ENCODE measurements around the gene NPR1.

DNA sequence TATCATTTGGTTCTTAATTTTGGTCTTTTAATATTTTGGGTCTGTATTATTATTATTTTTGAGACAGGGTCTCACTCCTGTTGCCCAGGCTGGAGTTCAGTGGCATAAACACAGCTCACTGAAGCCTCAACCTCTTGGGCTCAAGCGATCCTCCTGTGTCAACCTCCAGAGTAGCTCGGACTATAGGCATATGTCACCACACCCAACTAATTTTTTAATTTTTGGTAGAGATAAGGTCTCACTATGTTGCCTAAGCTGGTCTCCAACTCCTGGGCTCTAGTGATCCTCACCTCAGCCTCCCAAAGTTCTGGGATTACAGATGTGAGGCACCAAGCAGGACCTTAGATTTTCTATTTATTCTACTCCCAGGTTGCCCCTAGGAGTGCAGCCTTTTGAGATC is 5.0 kb upstream of the NPR1 start:
- TF ChIP-seq KLF9 (tag by site-specific recombination; IDR thresholded peaks at IDR 0.05; ENCODE audit: low read depth) (no peak), ZNF274 (IDR thresholded peaks at IDR 0.05; ENCODE audit: low read length) (no peak), ZNF274 (tag by site-specific recombination; IDR thresholded peaks at IDR 0.05; ENCODE audit: borderline replicate concordance) (no peak)
- TF ChIP-seq, protein P1, sequence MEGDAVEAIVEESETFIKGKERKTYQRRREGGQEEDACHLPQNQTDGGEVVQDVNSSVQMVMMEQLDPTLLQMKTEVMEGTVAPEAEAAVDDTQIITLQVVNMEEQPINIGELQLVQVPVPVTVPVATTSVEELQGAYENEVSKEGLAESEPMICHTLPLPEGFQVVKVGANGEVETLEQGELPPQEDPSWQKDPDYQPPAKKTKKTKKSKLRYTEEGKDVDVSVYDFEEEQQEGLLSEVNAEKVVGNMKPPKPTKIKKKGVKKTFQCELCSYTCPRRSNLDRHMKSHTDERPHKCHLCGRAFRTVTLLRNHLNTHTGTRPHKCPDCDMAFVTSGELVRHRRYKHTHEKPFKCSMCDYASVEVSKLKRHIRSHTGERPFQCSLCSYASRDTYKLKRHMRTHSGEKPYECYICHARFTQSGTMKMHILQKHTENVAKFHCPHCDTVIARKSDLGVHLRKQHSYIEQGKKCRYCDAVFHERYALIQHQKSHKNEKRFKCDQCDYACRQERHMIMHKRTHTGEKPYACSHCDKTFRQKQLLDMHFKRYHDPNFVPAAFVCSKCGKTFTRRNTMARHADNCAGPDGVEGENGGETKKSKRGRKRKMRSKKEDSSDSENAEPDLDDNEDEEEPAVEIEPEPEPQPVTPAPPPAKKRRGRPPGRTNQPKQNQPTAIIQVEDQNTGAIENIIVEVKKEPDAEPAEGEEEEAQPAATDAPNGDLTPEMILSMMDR (tag by site-specific recombination; IDR thresholded peaks at IDR 0.05) = no peak
- TF ChIP-seq, protein P2, sequence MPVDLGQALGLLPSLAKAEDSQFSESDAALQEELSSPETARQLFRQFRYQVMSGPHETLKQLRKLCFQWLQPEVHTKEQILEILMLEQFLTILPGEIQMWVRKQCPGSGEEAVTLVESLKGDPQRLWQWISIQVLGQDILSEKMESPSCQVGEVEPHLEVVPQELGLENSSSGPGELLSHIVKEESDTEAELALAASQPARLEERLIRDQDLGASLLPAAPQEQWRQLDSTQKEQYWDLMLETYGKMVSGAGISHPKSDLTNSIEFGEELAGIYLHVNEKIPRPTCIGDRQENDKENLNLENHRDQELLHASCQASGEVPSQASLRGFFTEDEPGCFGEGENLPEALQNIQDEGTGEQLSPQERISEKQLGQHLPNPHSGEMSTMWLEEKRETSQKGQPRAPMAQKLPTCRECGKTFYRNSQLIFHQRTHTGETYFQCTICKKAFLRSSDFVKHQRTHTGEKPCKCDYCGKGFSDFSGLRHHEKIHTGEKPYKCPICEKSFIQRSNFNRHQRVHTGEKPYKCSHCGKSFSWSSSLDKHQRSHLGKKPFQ (tag by site-specific recombination; IDR thresholded peaks at IDR 0.05) = no peak

All from HEK293 (cell line).